ENCODE measurements around the gene C16orf87. TPM values are rescaled to one million over a fixed set of nuclear protein-coding genes. Genes with fewer than 3 reads are reported as not detected.

C16orf87 gene
- total RNA-seq, 2 donors from 2014 or later: 6.9 to 8.8 TPM

DNA sequence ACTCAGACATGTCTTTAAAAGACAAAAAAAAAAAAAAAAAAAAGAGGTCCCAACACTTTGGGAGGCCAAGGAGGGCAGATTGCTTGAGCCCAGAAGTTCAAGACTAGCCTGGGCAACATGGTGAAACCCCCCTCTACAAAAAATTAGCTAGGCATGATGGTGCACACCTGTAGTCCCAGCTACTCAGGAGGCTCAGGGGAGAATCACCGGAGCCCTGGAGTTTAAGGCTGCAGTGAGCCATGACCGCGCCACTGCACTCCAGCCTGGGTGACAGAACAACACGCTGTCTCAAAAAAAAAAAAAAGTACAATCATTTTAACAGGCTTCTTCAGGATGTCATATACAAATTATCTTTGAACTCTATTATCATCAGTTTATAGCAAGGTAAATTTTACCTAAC is 22.0 kb downstream of the C16orf87 start:
- H3K9me3 ChIP-seq: no peaks in the 10 kb centered on the region
- H3K4me1 ChIP-seq (ENCODE audit: control insufficient read depth in 1 of 2, low read depth in 2 of 2): peaks cover 8 to 17% of the 10 kb centered on the region in 2 donors
- no peak for DNase-seq (ENCODE audit: low spot score)
- H3K4me3 ChIP-seq: no peak overlapping the region
- H3K36me3 ChIP-seq: no peaks in the 10 kb centered on the region
- H3K27me3 ChIP-seq (replicated peaks; ENCODE audit: insufficient read depth): no peaks in the 10 kb centered on the region
- ATAC-seq (ENCODE audit: insufficient number of reproducible peaks, low FRiP score, low read depth): no peak
- H3K27ac ChIP-seq: no peak overlapping the region
- no peak for TF ChIP-seq CTCF (IDR thresholded peaks at IDR 0.05)

- no peak for TF ChIP-seq CTCF (IDR thresholded peaks at IDR 0.05)
- ATAC-seq (ENCODE audit: insufficient number of reproducible peaks, low FRiP score, low read depth) (no peak), DNase-seq (ENCODE audit: low spot score) (no peak)
- Histone ChIP-seq H3K9me3 (no peaks in the 10 kb centered on the region), H3K4me3 (no peak overlapping the region), H3K4me1 (ENCODE audit: control insufficient read depth in 1 of 2, low read depth in 2 of 2) (peaks cover 8 to 17% of the 10 kb centered on the region in 2 donors), H3K27ac (no peak overlapping the region), H3K36me3 (no peaks in the 10 kb centered on the region), H3K27me3 (replicated peaks; ENCODE audit: insufficient read depth) (no peaks in the 10 kb centered on the region)
Observed at GRCh38 chr16:46807336-46807735, 23.6 kb downstream of the C16orf87 start.

DNA sequence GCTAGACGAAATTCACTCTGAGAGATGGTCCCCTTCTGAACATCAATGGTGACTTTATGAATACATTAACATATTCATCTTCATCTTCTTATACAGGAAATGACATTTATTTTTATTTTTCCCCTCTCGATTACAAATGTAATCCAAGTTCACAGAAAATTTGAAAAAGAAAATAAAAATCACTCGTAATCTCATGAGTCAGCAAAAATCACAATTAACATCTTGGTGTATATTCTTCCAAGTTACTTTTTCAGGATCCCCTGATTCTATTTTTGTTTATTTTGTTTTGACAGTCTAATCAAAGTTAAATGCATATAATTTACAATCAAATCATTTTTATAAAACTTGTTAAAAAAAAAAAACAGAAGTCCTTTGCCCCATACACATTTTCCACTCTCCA is 27.6 kb downstream of the C16orf87 start:
- H3K4me1 ChIP-seq (ENCODE audit: control insufficient read depth in 1 of 2, low read depth in 2 of 2): no peaks in the 10 kb centered on the region
- H3K36me3 ChIP-seq: no peaks in the 10 kb centered on the region
- H3K4me3 ChIP-seq: no peak overlapping the region
- H3K9me3 ChIP-seq: no peaks in the 10 kb centered on the region
- ATAC-seq (ENCODE audit: insufficient number of reproducible peaks, low FRiP score, low read depth) (no peak), DNase-seq (ENCODE audit: low spot score) (no peak)
- H3K27ac ChIP-seq: no peak overlapping the region
- no peak for TF ChIP-seq CTCF (IDR thresholded peaks at IDR 0.05)
- H3K27me3 ChIP-seq (replicated peaks; ENCODE audit: insufficient read depth): no peaks in the 10 kb centered on the region

DNA sequence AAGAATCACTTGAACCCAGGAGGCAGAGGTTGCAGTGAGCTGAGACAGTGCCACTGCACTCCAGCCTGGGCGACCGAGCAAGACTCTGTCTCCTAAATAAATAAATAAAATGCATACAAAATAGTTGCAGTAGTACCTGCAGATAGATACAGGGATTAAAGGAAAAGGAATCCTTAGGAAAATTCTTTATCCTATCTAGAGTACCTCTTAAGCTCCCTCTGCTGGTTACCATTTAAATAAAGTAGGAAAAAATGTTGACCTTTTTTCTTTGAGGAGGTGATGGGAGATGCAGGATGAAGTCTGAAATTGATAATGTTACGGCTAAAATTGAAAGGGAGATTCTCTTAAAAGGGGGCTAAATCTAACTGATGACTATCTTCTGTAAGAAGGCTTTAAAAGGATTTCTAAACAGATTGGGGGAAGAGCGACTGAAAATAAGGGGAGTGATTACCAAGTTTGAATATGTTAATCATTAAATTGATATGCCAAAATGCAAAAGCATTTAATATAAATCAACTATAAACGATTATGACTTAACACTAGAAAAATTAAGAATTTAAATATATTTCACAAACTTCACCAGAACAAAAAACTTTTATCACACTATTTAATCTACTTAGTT is 29.4 kb downstream of the C16orf87 start:
- peak; percentile 9 for TF ChIP-seq CTCF (IDR thresholded peaks at IDR 0.05)
- Histone ChIP-seq H3K27me3 (replicated peaks; ENCODE audit: insufficient read depth) (no peaks in the 10 kb centered on the region), H3K4me1 (ENCODE audit: control insufficient read depth in 1 of 2, low read depth in 2 of 2) (no peaks in the 10 kb centered on the region), H3K4me3 (no peak overlapping the region), H3K27ac (no peak overlapping the region), H3K36me3 (no peaks in the 10 kb centered on the region), H3K9me3 (peaks cover 6% of the 10 kb centered on the region)
- DNase-seq (ENCODE audit: low spot score) (no peak), ATAC-seq (ENCODE audit: insufficient number of reproducible peaks, low FRiP score, low read depth) (no peak)

GRCh38 chr16:46800494-46800893 is 30.5 kb downstream of the C16orf87 start:
- Histone ChIP-seq H3K4me1 (ENCODE audit: control insufficient read depth in 1 of 2, low read depth in 2 of 2) (no peaks in the 10 kb centered on the region), H3K4me3 (no peak overlapping the region), H3K27me3 (replicated peaks; ENCODE audit: insufficient read depth) (no peaks in the 10 kb centered on the region), H3K9me3 (peaks cover 6% of the 10 kb centered on the region), H3K27ac (no peak overlapping the region), H3K36me3 (no peaks in the 10 kb centered on the region)
- DNase-seq (ENCODE audit: low spot score) (no peak), ATAC-seq (ENCODE audit: insufficient number of reproducible peaks, low FRiP score, low read depth) (no peak)
- TF ChIP-seq CTCF (IDR thresholded peaks at IDR 0.05): no peak
